HL-60/S4 treated with retinoic acid at 250 ng/mL for 4 days and 3 days (cell line): ENCODE results near the gene INPP5J.

Experiments
- in situ Hi-C: fragments of 300-500 bp; cut with MboI; formaldehyde crosslinking; loops from 2 replicates; pipeline ENCODE4 v1.7.0; 2022; ENCODE audit warnings: low sequenced_read_pairs

INPP5J gene

DNA sequence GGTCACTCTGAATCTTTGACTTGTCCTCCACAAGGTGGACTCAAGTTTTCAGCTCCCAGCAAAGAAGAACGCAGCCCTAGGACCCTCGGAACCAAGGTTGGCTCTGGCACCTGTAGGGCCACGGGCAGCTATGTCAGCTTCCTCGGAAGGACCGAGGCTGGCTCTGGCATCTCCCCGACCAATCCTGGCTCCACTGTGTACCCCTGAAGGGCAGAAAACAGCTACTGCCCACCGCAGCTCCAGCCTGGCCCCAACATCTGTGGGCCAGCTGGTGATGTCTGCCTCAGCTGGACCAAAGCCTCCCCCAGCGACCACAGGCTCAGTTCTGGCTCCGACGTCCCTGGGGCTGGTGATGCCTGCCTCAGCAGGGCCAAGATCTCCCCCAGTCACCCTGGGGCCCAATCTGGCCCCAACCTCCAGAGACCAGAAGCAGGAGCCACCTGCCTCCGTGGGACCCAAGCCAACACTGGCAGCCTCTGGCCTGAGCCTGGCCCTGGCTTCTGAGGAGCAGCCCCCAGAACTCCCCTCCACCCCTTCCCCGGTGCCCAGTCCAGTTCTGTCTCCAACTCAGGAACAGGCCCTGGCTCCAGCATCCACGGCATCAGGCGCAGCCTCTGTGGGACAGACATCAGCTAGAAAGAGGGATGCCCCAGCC, 2.2 kb downstream of the INPP5J start:
- in situ Hi-C loops, result no loop called here

DNA sequence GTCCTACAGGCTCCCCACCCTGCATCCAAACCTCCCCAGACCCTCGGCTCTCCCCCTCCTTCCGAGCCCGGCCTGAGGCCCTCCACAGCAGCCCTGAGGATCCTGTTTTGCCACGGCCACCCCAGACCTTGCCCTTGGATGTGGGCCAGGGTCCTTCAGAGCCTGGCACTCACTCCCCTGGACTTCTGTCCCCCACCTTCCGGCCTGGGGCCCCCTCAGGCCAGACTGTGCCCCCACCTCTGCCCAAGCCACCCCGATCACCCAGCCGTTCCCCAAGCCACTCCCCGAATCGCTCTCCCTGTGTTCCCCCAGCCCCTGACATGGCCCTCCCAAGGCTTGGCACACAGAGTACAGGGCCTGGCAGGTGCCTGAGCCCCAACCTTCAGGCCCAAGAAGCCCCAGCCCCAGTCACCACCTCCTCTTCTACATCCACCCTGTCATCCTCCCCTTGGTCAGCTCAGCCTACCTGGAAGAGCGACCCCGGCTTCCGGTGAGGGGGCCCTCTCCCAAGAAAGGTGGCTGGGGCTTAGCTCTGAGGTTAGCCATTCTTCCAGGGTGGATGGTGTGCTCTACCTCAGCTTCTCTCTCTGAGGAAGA, 2.9 kb downstream of the INPP5J start:
- in situ Hi-C loops, result no loop called here

DNA sequence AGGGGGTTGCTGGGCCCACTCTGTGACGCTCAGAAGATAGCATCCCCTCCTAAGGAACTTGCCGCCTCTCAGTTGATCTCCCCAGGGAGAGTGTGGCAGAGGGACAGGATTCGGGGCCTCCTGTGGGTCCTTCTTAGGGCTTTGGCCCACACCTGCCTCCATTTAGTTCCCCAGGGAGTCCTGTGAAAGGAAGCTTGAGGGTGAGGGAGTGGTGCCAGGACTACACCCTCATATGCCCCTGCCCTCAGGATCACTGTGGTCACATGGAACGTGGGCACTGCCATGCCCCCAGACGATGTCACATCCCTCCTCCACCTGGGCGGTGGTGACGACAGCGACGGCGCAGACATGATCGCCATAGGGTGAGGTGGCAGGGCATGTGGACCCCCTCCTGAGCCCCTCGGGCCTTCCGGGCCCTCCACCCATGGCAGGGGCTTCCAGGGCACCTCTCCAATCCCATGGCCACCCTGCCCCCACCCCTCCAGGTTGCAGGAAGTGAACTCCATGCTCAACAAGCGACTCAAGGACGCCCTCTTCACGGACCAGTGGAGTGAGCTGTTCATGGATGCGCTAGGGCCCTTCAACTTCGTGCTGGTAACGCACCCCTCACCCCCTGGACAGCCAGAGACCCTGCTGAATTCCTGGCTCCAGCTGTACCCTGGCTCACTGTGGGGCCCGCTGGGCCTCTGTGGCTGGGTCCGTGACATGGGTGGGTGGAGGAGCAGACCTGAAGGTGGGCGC, 3.5 kb downstream of the INPP5J start:
- in situ Hi-C loops, result no loop called here

DNA sequence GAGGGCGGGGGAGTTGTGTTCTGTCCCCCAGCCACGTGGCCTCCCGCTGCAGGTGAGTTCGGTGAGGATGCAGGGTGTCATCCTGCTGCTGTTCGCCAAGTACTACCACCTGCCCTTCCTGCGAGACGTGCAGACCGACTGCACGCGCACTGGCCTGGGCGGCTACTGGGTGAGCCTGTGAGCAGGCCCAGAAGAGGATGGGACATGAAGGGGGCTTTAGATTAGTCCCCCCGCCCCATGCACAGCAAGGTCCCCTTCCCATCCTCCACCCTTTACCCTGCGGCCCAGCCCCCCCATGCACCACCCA, 4.1 kb downstream of the INPP5J start:
- in situ Hi-C loops, result no loop called here

DNA sequence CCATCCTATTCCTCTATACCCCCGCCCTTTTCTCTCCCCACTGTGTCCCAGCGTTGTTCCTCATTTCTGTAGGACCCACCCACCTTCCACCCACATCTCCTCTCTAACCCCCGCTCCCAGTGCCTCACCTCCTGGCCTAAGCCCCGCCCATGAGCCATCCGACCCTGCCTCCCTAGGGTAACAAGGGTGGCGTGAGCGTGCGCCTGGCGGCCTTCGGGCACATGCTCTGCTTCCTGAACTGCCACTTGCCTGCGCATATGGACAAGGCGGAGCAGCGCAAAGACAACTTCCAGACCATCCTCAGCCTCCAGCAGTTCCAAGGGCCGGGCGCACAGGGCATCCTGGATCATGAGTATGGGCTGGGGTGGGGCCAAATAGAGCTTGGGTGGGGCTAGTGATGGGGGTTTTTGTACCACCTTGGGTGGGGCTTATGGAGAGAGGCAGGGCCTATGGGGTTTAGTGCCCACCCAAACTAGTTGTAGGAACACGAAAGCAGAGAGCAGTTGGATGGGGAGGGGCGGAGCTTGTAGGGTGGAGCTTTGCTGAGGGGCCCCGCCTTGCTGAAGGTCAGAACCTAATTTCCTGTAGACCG, 4.5 kb downstream of the INPP5J start:
- in situ Hi-C loops, result no loop called here

DNA sequence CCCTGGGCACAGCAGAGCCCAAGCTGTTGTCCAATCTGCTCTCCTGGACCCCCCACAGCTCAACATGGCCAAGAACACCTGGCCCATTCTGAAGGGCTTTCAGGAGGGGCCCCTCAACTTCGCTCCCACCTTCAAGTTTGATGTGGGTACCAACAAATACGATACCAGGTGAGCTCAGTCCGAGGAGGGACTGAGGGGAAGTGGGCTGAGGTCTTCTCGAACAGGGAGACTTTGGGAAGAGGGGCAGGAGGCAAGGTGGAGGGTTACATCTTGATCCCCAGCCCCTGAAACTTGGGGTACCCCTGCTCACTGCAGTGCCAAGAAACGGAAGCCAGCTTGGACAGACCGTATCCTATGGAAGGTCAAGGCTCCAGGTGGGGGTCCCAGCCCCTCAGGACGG, 5.4 kb downstream of the INPP5J start:
- in situ Hi-C loops, result no loop called here

DNA sequence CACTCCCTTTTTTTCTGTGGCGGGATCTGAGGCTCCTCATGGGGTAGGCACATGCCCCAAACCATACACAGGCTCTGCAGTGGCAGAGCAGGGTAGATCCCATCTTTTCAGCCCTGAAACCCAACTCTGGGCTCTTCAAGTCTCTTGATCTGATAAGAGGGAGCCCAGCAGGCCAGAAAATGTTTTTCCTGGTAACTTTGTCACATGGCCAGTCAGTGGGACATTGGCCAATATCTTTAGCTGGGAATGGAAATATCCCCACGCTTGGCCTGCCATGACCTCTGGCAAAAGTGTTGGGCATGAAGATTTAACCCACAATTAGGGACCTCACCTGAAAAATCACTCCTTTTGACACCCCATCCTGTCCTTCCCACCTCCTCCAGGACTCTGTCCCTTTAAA, 8.1 kb downstream of the INPP5J start:
- in situ Hi-C loops, result no loop called here

DNA sequence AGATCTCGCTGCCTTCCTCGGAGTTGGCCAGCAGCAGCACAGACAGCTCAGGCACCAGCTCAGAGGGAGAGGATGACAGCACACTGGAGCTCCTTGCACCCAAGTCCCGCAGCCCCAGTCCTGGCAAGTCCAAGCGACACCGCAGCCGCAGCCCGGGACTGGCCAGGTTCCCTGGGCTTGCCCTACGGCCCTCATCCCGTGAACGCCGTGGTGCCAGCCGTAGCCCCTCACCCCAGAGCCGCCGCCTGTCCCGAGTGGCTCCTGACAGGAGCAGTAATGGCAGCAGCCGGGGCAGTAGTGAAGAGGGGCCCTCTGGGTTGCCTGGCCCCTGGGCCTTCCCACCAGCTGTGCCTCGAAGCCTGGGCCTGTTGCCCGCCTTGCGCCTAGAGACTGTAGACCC, 11.1 kb downstream of the INPP5J start:
- in situ Hi-C loops, result no loop called here

DNA sequence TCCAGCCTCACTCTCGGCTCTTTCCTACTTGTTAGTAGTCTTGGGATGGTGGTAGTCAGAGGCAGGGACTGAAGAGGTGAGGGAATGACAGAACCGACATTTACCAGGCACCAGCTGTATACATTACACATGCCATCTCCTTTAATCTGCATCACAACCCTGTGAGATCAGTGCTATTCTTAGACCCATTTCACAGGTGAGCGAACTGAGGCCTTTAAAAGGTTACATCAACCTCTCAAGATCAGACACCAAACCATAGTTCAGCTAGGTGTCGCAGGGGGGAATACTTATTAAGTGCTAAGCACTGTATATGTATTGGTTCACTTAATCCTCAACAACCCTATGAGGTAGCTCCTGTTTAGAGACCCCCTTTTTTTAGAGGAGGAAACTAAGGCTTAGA, 11.9 kb downstream of the INPP5J start:
- in situ Hi-C loops, result no loop called here

DNA sequence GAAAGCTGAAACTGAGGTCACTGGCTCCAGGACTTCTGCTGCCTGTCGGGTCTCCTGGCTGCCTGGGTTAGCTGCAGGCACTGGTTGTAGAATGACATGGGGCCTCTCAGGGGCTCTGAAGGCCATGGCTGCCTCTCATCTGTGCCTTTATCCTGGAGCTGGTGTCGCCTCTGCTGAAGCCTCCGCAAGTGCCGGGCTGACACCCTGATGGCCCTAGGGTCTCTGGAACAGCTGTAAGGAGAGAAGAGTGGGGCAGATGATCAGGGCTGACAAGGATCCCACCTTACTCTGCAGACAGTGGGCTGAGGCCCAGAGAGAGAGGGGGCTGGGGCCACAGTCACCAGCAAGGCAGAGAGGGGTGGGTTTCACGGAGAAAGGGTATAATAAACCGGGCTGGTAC, 12.9 kb downstream of the INPP5J start:
- in situ Hi-C loops, result no loop called here

DNA sequence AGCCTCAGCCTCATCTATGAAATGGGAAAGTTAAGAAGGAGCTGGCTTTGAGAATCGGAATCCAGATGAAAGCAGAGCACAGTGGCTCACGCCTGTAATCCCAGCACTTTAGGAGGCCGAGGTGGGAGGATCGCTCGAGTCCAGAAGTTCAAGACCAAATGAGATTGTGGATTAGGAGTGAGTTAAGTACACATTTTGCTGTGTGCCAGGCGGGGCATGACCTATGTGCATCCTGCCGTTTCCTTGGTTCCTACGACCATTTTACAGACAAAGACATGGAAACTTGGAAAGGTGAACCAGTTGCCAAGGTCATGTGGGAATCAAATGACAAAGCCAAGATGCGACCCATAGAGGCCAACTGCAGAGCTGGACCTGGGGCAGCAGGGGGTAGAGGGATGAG, 13.4 kb downstream of the INPP5J start:
- in situ Hi-C loops, result no loop called here

DNA sequence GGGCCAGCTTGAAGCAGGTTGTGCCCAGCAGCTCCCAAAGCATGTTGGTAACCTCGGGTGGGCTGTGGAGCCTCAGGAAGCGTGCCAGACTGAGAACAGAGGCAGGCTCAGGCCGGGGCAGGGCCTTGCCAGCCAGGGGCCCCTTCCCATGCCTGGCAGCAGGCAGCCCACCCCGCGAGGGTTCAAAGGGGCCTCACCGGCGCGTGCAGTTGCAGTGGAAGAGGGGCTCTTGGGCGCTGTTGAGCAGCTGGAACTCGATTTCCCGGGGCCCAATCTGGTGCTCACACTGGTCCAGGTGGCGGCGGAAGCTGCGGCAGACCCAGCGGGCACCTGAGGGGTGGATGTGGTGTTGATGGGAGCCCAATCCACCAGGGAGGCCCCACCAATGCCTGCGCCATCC, 13.9 kb downstream of the INPP5J start:
- in situ Hi-C loops, result no loop called here

DNA sequence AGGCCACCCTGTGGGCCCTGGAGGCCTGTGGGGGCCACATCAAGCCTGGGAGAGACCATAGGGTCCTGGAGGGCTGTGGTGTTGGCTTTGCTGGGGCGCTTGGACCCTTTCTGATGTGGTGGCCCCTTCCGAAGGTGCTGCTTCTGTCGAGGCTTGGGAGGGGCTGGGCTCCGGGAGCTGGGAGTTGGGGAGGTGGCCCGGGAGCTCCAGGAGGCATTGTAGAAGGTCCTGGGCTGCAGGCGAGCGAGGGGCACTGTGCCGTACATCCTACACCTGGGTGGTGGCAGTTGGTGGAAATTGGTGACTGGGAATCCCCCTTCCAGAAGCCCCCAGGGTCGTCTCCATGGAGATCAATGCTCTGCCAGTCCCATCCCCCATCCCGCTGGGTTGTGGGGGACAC, 15.0 kb downstream of the INPP5J start:
- in situ Hi-C loops, result no loop called here

DNA sequence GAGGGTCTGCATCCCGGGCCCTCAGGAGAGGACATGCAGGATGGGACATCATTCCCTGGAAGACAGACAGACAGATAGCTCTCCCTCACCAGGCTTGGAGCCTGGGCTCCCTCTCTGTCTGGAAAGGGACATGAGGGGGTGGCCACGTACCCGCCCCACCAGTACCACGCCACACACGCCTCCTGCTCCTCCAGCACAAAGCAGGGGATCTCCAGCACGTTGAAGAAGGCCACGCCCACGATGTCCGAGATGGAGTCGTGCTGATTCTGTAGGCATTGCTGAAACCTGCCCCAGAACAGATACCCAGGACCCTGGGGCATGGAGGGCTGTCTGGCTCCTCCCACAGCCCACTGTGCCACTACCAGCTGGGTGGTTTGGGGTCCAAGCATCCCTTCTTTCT, 15.4 kb downstream of the INPP5J start:
- in situ Hi-C loops, result no loop called here

DNA sequence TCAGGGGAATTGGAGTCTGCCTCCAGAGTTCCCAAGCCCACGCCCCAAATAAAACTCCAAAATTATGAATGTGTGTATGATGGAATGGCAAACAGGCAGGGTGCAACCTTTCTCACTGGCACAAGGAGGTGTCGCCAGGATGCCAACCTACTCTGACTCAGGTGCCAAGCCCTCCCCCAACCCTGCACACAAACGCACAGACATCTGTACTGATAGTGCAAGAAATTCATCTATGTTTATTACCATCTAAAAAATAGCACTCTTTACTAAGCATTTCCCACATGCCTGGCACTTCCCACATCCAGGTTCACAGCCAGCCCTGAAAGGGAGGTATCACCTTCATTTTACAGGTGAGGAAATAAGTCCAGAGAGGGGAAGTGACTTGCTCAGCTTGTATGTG, 16.3 kb downstream of the INPP5J start:
- in situ Hi-C loops, result no loop called here

DNA sequence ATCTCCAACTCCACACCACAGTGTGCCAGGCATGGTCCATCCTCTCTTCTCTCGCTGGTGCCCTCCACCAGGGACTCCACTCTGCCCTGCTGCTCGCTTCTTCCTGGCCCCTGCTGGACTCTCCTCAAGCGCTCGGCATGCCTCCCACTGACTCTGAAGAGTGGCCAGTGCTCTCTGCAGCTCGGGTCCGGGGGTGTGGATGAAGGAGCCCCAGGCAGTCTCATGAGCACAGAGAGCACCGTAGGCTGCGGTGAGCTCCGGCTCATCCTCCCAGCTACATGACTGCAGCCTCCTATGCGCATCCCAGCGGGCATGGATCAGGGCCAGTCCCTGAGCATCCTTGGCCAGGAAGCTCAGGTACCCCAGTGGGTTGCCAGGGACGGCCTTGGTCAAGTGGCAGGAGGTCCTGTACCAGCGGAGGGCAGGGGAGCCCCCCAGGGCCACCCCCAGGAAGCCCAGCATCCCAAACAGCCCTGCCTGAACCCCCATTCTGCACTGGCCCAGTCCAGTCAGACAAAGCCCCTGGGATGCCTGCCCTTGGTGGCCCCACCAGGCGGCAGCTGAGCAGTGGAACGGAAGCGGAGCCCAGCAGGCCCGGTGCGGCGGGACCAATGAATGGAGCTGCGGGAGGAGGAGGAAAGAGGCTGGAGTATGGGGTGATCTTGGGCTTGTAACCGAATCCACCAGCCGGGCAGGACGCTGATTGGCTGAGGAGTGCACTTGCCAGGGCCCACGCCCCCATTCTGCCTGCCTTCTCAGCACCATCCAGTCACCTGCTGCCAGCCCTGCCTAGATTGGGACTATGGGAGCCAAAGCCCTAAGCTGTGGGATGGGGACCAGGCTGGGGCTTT, 17.3 kb downstream of the INPP5J start, which contains the start of gene PLA2G3:
TSS of gene PLA2G3 (minus strand) at position 643 of the 851 bp plus-strand sequence. CDS start at position 489, 154 bp downstream.
- in situ Hi-C loops, result no loop called here

DNA sequence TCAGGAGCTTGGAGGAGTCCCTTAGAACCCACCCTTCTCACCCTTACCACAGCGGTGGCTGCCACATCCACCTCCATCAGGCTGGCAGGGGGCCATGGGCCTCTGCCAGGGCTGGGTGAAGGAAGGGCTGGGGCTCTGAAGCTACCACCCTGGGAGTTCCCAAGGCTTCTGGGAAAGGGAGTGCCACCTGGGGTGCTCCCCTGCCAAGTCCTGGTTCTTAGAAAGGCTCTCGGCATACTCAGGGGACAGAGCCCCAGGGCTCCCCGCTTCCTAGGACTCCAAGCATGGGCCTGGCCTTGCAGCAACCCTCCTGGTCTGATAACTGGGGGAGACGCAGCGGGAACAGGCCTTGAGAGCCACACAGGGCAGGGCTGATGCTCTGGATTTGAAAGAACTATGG, 18.0 kb downstream of the INPP5J start:
- in situ Hi-C loops, result no loop called here

DNA sequence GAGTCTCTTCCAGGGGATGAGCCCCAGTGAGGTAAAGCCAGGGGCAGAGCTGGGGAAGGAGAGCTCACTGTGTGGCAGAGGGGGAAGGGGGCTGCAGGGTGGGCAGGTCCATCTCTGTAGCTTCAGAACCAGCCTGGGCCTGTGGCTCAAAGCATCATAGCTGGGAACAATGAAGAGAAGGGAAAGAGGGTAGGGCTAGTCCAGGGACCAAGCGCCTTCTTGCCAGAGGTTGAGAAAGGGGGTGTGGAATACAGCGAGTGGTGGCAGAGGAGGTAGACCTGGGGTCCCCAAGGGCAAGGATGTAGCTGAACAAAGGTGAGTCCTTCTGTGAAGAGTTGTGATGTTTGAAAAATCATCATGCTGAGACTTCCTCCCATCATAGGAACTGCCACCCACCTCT, 18.8 kb downstream of the INPP5J start:
- in situ Hi-C loops, result no loop called here

DNA sequence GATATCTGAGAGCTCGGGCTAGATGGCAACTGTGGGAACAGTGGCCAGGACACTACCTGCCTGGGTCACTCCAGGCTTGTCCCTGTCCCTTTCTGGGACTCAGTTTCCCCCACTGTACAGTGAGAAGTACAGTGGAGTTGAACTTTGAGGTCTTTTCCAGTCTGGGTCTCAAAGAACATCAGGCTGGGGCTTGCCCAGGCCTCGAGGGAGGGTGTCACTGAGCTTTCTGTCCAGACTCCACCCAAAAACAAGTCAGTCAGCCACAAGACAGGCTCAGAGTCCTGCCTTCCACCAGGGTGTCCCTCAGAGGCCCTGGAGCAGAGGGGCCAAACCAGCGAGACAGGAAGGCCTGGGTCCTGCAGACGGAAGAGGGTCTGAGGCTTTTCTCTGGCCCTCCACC, 19.5 kb downstream of the INPP5J start:
- in situ Hi-C loops, result no loop called here

DNA sequence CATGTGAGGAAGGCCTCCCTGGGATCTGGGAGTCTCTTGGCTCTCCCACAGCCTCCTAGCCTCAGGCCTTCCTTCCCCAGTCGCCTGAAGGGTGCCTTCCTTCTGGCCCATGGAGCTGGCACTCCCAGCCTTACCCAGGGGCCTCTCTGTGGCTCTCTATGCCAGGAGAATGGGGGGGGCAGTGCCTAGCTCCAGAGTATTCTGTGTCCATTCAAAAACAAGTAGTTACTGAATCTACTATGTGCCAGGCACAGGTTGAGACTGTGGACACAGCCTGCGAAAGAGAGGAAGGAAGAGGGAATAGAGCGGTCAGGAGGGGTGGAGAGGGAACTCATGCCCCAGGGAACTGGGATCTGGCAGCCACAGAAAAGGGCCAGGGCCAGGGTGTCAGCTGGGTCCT, 20.3 kb downstream of the INPP5J start:
- in situ Hi-C loops, result no loop called here

DNA sequence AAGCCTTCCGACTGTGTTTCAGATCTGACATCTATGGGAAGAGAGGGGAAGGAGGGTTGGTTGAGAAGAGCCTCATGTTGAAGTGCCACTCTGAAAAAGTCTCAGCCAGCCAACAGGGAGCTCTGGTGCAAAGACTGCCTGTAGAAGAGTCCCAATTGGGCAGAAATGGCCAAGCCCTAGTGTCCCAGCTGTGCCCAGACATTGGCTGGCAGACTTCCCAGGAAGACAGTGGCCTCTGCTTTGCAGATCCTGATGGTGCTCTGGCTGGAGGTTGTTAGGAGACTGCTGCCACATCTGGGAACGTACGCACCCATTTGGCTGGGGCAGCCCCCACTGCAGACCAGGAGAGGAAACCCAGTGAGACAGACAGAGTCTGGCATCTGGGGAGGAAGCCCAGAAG, 20.8 kb downstream of the INPP5J start:
- in situ Hi-C loops, result no loop called here
